NCI-H1092 treated with DMSO at 0.1 percent for 48 hours (cell line): ENCODE data around the gene XYLB.
"Not testable (repeated sequence)": the region's sequence is repeated elsewhere in the genome, so short reads cannot be mapped to it uniquely, and the experiment has no call there.

Source experiments
- DNase-seq: peaks from one replicate; lab custom pipeline; 2025; lab: John Stamatoyannopoulos, UW

The XYLB gene

GRCh38 chr3:38396239-38396638 lies 49.7 kb downstream of the XYLB start:
- no peak for DNase-seq

- DNase-seq = no peak
Observed at GRCh38 chr3:38396861-38397260, 50.3 kb downstream of the XYLB start.

- no peak for DNase-seq
Observed at GRCh38 chr3:38397320-38397719, 50.7 kb downstream of the XYLB start.

GRCh38 chr3:38401246-38401962 lies 54.8 kb downstream of the XYLB start:
- DNase-seq = no peak

GRCh38 chr3:38404286-38404685 lies 57.7 kb downstream of the XYLB start:
- DNase-seq = no peak

- DNase-seq = no peak
Observed at GRCh38 chr3:38411591-38411990, 65.0 kb downstream of the XYLB start.

GRCh38 chr3:38420758-38421157 lies 74.2 kb downstream of the XYLB start:
- not testable (repeated sequence) for DNase-seq

GRCh38 chr3:38421679-38422336 lies 75.2 kb downstream of the XYLB start:
- DNase-seq = no peak

GRCh38 chr3:38426798-38427426 lies 80.3 kb downstream of the XYLB start:
- DNase-seq = not testable (repeated sequence)

GRCh38 chr3:38432871-38433658 lies 86.5 kb downstream of the XYLB start:
- DNase-seq = not testable (repeated sequence)

GRCh38 chr3:38433661-38434060 lies 87.1 kb downstream of the XYLB start:
- DNase-seq = not testable (repeated sequence)

GRCh38 chr3:38438436-38439069 lies 92.0 kb downstream of the XYLB start:
- DNase-seq = not testable (repeated sequence)

- not testable (repeated sequence) for DNase-seq
Observed at GRCh38 chr3:38443205-38443604, 96.6 kb downstream of the XYLB start.

GRCh38 chr3:38446085-38446686 lies 99.6 kb downstream of the XYLB start:
- DNase-seq = no peak

- DNase-seq = no peak
Observed at GRCh38 chr3:38446812-38447211, 100.2 kb downstream of the XYLB start.

GRCh38 chr3:38450853-38451252 lies 104.3 kb downstream of the XYLB start:
- DNase-seq = no peak

- DNase-seq = peak; percentile 68
Observed at GRCh38 chr3:38453075-38453912, 106.7 kb downstream of the XYLB start, which contains the start of gene ACVR2B. ACVR2B (plus strand) TSS chr3:38453890; CDS start chr3:38454323, 433 bp downstream.

GRCh38 chr3:38453913-38454177 lies 107.3 kb downstream of the XYLB start:
- no peak for DNase-seq

GRCh38 chr3:38454178-38454883 lies 107.7 kb downstream of the XYLB start:
- DNase-seq = peak; percentile 29
